Heart right ventricle (tissue), 16 donors: ENCODE results near the gene RAPGEF2. TPM values are rescaled to one million over a fixed set of nuclear protein-coding genes. Genes with fewer than 3 reads are reported as not detected.
A peak's percentile ranks its signal among the peaks of the same experiment; 100 is the strongest.

Experiments used
- ATAC-seq, 8 donors: fragments of 200-7000 bp; cut with Tn5 transposase; one replicate each; pipeline ENCODE4 v1.9.1; 2020; ENCODE audit warnings: mild to moderate bottlenecking in 8 of 8, moderate library complexity in 8 of 8, moderate number of reproducible peaks in 1 of 8
- DNase-seq, 2 donors: peaks; one replicate each; pipeline ENCODE4 v3.0.0-alpha.2; 2020
- H3K27ac ChIP-seq, 10 donors: fragments of 200-600 bp; sonication (generic) in 2 of 10; one replicate each; pipeline versions ENCODE4 v1.5.0 to v1.8.0; 2020 to 2022; ENCODE audit warnings: mild to moderate bottlenecking in 3 of 10
- H3K27me3 ChIP-seq, 7 donors: fragments of 200-600 bp; one replicate each; pipeline ENCODE4 v1.8.0; 2021 to 2022; ENCODE audit warnings: mild to moderate bottlenecking in 2 of 7
- H3K36me3 ChIP-seq, 9 donors: fragments of 200-600 bp; sonication (generic) in 1 of 9; one replicate each; pipeline versions ENCODE4 v1.5.0 to v1.8.0; 2020 to 2022; ENCODE audit warnings: mild to moderate bottlenecking in 2 of 9
- H3K4me1 ChIP-seq, 9 donors: fragments of 200-600 bp; sonication (generic) in 1 of 9; one replicate each; pipeline versions ENCODE4 v1.5.0 to v1.8.0; 2020 to 2022; ENCODE audit warnings: mild to moderate bottlenecking in 4 of 9
- H3K4me3 ChIP-seq, 10 donors: fragments of 200-600 bp; sonication (generic) in 2 of 10; one replicate each; pipeline versions ENCODE4 v1.5.0 to v1.8.0; 2020 to 2022; ENCODE audit warnings: mild to moderate bottlenecking in 7 of 10, moderate library complexity in 2 of 10
- H3K9me3 ChIP-seq, 11 donors: fragments of 200-600 bp in 10 of 11; sonication (generic) in 2 of 11; one replicate each; pipeline versions ENCODE4 v1.5.0 to v1.8.0; 2013 to 2022; ENCODE audit warnings: mild to moderate bottlenecking in 2 of 11, control low read depth in 1 of 11, moderate library complexity in 1 of 11
- CTCF ChIP-seq, 9 donors: fragments of 200-600 bp; sonication (generic) in 2 of 9; IDR thresholded peaks; one replicate each; pipeline versions ENCODE4 v1.5.0 to v1.8.0; 2021 to 2022; ENCODE audit warnings: antibody characterized with exemption in 9 of 9, mild to moderate bottlenecking in 5 of 9, moderate library complexity in 1 of 9
- WGBS, 2 donors: extraction: QIAGEN DNeasy Blood & Tissue Kit; methylation state at CpG; one replicate each; pipeline ENCODE4 v1.1.7; 2013; ENCODE audit warnings: inconsistent platforms in 1 of 2; 5-methylcytosine and 5-hydroxymethylcytosine counted together
- intact Hi-C, 10 donors: fragments of 100-400 bp; cut with DNase I; formaldehyde crosslinking; loops; one replicate each; pipeline versions ENCODE4 v1.11.1 to v1.14.2; 2022
- polyA plus RNA-seq, 2 donors: library from polyadenylated mRNA; stranded (reverse); fragments of 200-250 nt; gene quantifications; one replicate each; pipeline ENCODE4 v1.2.3, GENCODE V29; 2013
- total RNA-seq, 10 donors: library from RNA; stranded (reverse); fragmentation: NEBNext Ultra II Directional in 3 of 10; extraction: Animal tissue kit (Norgen Biotek cat#: 25700) in 3 of 10; gene quantifications; one replicate each; pipeline versions ENCODE4 v1.2.1 to v1.2.4, GENCODE V29; 2021 to 2023
- donor health status: Arrhythmogenic right ventricular cardiomyopathy.
- donor health status: ischemic (EF 13 %, LVEDD 7.1; RV severe dilation, severe dysfunction).
- donor health status: healthy with polysubstance abuse.
- donor health status: DM: no; HTN: yes; CAD: no.
- donor health status: DM: no; HTN: no; CAD: no.
- donor health status: ischemic (EF 25% LVEDD 6.9; RV normal size, moderate dysfunction).
- donor health status: ischemic (EF 25% LVEDD 5.7; RV mildly dilated, moderate dysfunction).
- donor health status: healthy.
- donor health status: DM: yes; HTN: yes; CAD: no.
- donor health status: Ischemic cardiomyopathy.
- donor health status: ischemic (EF 35%, LVEDD 5.7; RV mildly dilated, moderate dysfunction).
- donor health status: nonischemic (EF 11% LVEDD 7.7; RV severe dilation, severe dysfunction).
- donor health status: DM: yes; HTN: yes; CAD: no.
- donor health status: PGD.
- donor health status: ischemic (EF 29% LVEDD 5.4; RV normal size, mild dysfunction).
- donor health status: nonischemic (EF 23%, LVEDD 6.1; RV moderate dilation, normal function).

Gene RAPGEF2
- total and polyA plus RNA-seq, 12 donors = 9.2 to 68.8 (median 53.7) TPM

GRCh38 chr4:159210975-159211374, 108.1 kb downstream of the RAPGEF2 start:
- Histone ChIP-seq H3K27ac (peak overlapping the region in 3 of 10 donors; percentile 18 to 78 (median 60)), H3K36me3 (peaks cover 0 to 16% (median 0%) of the 10 kb centered on the region in 9 donors), H3K4me3 (no peak overlapping the region), H3K4me1 (peaks cover 5 to 91% (median 61%) of the 10 kb centered on the region in 9 donors), H3K9me3 (no peaks in the 10 kb centered on the region), H3K27me3 (no peaks in the 10 kb centered on the region)
- 94 to 98% methylated on average over 3 of the region's 3 CpGs for WGBS, 2 donors
- ATAC-seq (no peak), DNase-seq (no peak)
- intact Hi-C loops = loop anchor here in 1 of 10 donors (5.0 to 10.0 kb wide), 2 partner anchors 134 to 186 kb away; no protein-coding TSS in a partner anchor
- TF ChIP-seq CTCF (IDR thresholded peaks at IDR 0.05) = no peak

GRCh38 chr4:159212675-159213293, 109.9 kb downstream of the RAPGEF2 start:
- ATAC-seq (peak; percentile 66 to 95 (median 88)), DNase-seq (peak in 1 of 2 donors; percentile 52)
- Histone ChIP-seq H3K27me3 (no peaks in the 10 kb centered on the region), H3K4me1 (peaks cover 5 to 91% (median 61%) of the 10 kb centered on the region in 9 donors), H3K4me3 (no peak overlapping the region), H3K36me3 (peaks cover 0 to 16% (median 0%) of the 10 kb centered on the region in 9 donors), H3K9me3 (no peaks in the 10 kb centered on the region), H3K27ac (peak overlapping the region in 9 of 10 donors; percentile 18 to 78 (median 60))
- WGBS, 2 donors = 27 to 39% methylated on average over 7 of the region's 7 CpGs
- no peak for TF ChIP-seq CTCF (IDR thresholded peaks at IDR 0.05)
- intact Hi-C loops = loop anchor here in 1 of 10 donors (5.0 to 10.0 kb wide), 2 partner anchors 132 to 185 kb away; no protein-coding TSS in a partner anchor

GRCh38 chr4:159216834-159217233, 114.0 kb downstream of the RAPGEF2 start:
- TF ChIP-seq CTCF (IDR thresholded peaks at IDR 0.05) = no peak
- Histone ChIP-seq H3K27me3 (no peaks in the 10 kb centered on the region), H3K9me3 (no peaks in the 10 kb centered on the region), H3K36me3 (no peaks in the 10 kb centered on the region), H3K27ac (peak overlapping the region in 6 of 10 donors; percentile 1 to 57 (median 32)), H3K4me3 (no peak overlapping the region), H3K4me1 (peaks cover 6 to 92% (median 75%) of the 10 kb centered on the region in 9 donors)
- 33 to 50% methylated on average over 5 of the region's 5 CpGs for WGBS, 2 donors
- intact Hi-C loops = loop anchor here in 1 of 10 donors (10.0 kb wide), 1 partner anchor 128 kb away; no protein-coding TSS in a partner anchor
- ATAC-seq = no peak
- DNase-seq = no peak

- Histone ChIP-seq H3K36me3 (no peaks in the 10 kb centered on the region), H3K27ac (peak overlapping the region in 4 of 10 donors; percentile 33 to 56 (median 39)), H3K4me1 (peaks cover 6 to 83% (median 59%) of the 10 kb centered on the region in 9 donors), H3K27me3 (no peaks in the 10 kb centered on the region), H3K9me3 (no peaks in the 10 kb centered on the region), H3K4me3 (no peak overlapping the region)
- TF ChIP-seq CTCF (IDR thresholded peaks at IDR 0.05) = no peak
- DNase-seq (no peak), ATAC-seq (peak in 3 of 8 donors; percentile 9 to 59 (median 58))
- intact Hi-C loops = loop anchor here in 2 of 10 donors (5.0 to 10.0 kb wide), 3 partner anchors 57 to 125 kb away; no protein-coding TSS in a partner anchor
- 93 to 100% methylated on average over 1 of the region's 1 CpG for WGBS, 2 donors
Measured at GRCh38 chr4:159219862-159220261, 117.0 kb downstream of the RAPGEF2 start.
